ENCODE data around the gene DUSP3. TPM values are rescaled to one million over a fixed set of nuclear protein-coding genes. Genes with fewer than 3 reads are reported as not detected.
"Not testable (repeated sequence)": the region's sequence is repeated elsewhere in the genome, so short reads cannot be mapped to it uniquely, and the experiment has no call there.

DUSP3 gene
- total RNA-seq, 1 experiment from 2014 or later, result 16.9 TPM

DNA sequence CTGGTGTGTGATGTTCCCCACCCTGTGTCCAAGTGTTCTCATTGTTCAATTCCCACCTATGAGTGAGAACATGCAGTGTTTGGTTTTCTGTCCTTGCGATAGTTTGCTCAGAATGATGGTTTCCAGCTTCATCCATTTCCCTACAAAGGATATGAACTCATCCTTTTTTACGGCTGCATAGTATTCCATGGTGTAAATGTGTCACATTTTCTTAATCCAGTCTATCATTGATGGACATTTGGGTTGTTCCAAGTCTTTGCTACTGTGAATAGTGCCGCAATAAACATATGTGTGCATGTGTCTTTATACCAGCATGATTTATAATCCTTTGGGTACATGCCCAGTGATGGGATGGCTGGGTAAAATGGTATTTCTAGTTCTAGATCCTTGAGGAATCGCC lies 13.9 kb upstream of the DUSP3 start:
- not testable (repeated sequence) for H4K8ac ChIP-seq (replicated peaks; ENCODE audit: insufficient read length, low read depth, low read length); H3K9ac ChIP-seq (ENCODE audit: extremely low read depth, insufficient read length, low read length); H3T11ph ChIP-seq (ENCODE audit: low read length); H2BK15ac ChIP-seq (ENCODE audit: low read depth, low read length); H3K4me2 ChIP-seq (ENCODE audit: insufficient read depth, insufficient read length, low read length); H3K4me1 ChIP-seq (ENCODE audit: insufficient read depth, low read length); H3K36me3 Mint-ChIP-seq (ENCODE audit: insufficient read depth in 1 of 3, low read depth in 3 of 3); H3K23me2 ChIP-seq (ENCODE audit: insufficient read length, low read depth, low read length, poor library complexity, severe bottlenecking); H2BK20ac ChIP-seq (ENCODE audit: low read depth, low read length, poor library complexity, severe bottlenecking); H3K27ac Mint-ChIP-seq; H3K79me2 ChIP-seq (ENCODE audit: insufficient read depth, low read length); H3K79me1 ChIP-seq (ENCODE audit: insufficient read depth, low read depth, low read length, poor library complexity, severe bottlenecking); H4K91ac ChIP-seq (ENCODE audit: insufficient read length, low read depth, low read length); DNase-seq; H4K20me1 ChIP-seq (ENCODE audit: control insufficient read depth, insufficient read depth, insufficient read length); H2BK120ac ChIP-seq (ENCODE audit: low read depth, low read length, poor library complexity, severe bottlenecking); H4K5ac ChIP-seq (ENCODE audit: insufficient read length, low read depth, low read length); H3K4ac ChIP-seq (ENCODE audit: low read depth, low read length); H3K56ac ChIP-seq (ENCODE audit: insufficient read length, low read depth, low read length); H3K18ac ChIP-seq (ENCODE audit: insufficient read length, low read depth, low read length); H2BK5ac ChIP-seq (ENCODE audit: insufficient read length, low read length); H3K23ac ChIP-seq (ENCODE audit: insufficient read length, low read depth, low read length); H2AK5ac ChIP-seq (ENCODE audit: insufficient read length, low read length); H3K27ac ChIP-seq (ENCODE audit: insufficient read length, low read depth, low read length); H2AFZ ChIP-seq (ENCODE audit: low read length); H3K9me3 ChIP-seq (ENCODE audit: control insufficient read depth, low read depth, low read length); H2BK12ac ChIP-seq (ENCODE audit: insufficient read length, low read depth, low read length); H3K4me3 Mint-ChIP-seq; H3K27me3 ChIP-seq (ENCODE audit: insufficient read depth, low read length); H3K14ac ChIP-seq (ENCODE audit: insufficient read depth, low read length)
- H3K4me1 Mint-ChIP-seq, result peaks cover 9 to 10% of the 10 kb centered on the region in 2 experiments
- peaks cover 46% of the 10 kb centered on the region for H3K27me3 Mint-ChIP-seq (ENCODE audit: low read depth)
- no CpG with 5 or more reads among the region's 4 CpGs for WGBS (ENCODE audit: extremely low coverage, insufficient read length, low lambda C conversion rate)
- H3K9me3 Mint-ChIP-seq, result peaks cover 10 to 24% of the 10 kb centered on the region in 2 experiments; a peak in 4 of 5 replicates
